Rectal smooth muscle tissue (tissue), 1 donor: Measurements from ENCODE around the gene SLC5A5.

Experiments used
- H3K27ac ChIP-seq: one replicate; pipeline ENCODE4 v1.7.0; 2013; ENCODE audit warnings: low read depth, low read length, inconsistent platforms
- H3K27me3 ChIP-seq: one replicate; pipeline ENCODE4 v1.7.0; 2013; ENCODE audit warnings: low read length; ENCODE audit not compliant: control insufficient read depth, insufficient read depth
- H3K36me3 ChIP-seq: one replicate; pipeline ENCODE4 v1.7.0; 2013; ENCODE audit warnings: low read length; ENCODE audit not compliant: control insufficient read depth, insufficient read depth
- H3K4me1 ChIP-seq: one replicate; pipeline ENCODE4 v1.7.0; 2013; ENCODE audit warnings: low read length; ENCODE audit not compliant: control insufficient read depth, insufficient read depth
- H3K4me3 ChIP-seq: one replicate; pipeline ENCODE4 v1.7.0; 2013; ENCODE audit warnings: low read length
- H3K9ac ChIP-seq: one replicate; pipeline ENCODE4 v1.7.0; 2013; ENCODE audit warnings: low read length

The SLC5A5 gene

DNA sequence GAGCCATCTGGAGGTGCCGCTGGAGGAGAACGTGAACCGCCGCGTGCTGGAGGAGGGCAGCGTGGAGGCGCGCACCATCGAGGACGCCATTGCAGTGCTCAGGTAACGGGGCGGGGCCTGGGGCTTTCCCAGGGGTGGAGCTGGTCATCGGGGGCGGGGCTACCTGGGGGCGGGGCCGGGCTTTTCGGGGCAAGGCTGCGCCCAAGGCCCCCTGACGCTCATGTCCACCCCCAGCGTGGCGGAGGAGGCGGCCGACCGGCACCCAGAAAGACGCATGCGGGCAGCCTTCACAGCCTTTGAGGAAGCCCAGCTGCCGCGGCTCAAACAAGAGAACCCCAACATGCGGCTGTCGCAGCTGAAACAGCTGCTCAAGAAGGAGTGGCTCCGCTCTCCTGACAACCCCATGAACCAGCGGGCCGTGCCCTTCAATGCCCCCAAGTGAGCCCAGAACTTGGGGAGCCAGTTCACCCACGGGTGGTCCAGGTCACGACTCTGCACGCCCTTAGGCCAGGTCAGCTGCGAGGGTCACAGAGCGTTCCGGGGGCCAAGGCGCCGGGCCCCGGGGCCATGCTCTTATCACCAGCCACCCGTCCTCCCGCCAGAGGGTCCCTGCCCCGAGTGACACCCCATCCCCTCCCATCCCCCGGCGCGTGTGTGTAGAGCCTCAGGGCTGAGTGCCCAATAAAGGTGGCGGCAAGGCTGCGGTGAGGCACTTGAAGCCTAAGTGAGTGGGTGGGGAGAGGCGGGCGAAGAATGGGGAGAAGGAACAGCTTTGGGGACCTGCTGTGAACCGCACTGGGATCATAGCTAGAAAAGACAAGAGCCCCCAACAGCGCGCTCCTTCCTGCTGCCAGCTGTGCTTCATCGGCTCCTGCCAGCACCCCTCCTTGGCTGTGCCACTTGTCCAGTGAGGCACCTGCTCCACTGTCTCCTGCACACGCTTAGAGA, 71.8 kb downstream of the SLC5A5 start:
- H3K27me3 ChIP-seq = no peaks in the 10 kb centered on the region
- H3K9ac ChIP-seq = no peak overlapping the region
- H3K4me1 ChIP-seq = peaks cover 5% of the 10 kb centered on the region
- H3K36me3 ChIP-seq = peaks cover 4% of the 10 kb centered on the region
- H3K4me3 ChIP-seq = no peak overlapping the region
- no peak overlapping the region for H3K27ac ChIP-seq

DNA sequence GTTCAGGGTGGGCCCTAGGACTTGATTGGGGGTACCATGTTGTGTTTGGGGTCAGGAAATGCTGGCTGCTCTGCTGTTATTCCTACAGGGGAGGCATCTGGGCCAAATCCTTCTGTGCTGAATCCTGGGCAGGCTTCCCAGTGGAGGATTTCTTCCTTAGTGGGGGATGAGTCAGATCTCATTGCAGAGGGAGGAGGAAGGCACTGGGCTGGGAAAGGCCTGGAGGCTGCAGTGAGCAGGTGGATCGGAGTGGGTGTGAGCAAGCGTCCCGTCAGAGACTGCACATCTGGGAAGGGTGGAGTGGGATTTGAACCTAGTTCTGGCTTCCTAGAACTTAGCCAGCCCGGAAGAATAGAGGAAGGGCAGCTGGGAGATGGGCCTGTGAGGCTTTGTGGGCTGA, 72.6 kb downstream of the SLC5A5 start:
- no peak overlapping the region for H3K4me3 ChIP-seq
- no peaks in the 10 kb centered on the region for H3K27me3 ChIP-seq
- H3K36me3 ChIP-seq = peaks cover 4% of the 10 kb centered on the region
- no peak overlapping the region for H3K9ac ChIP-seq
- no peak overlapping the region for H3K27ac ChIP-seq
- peaks cover 5% of the 10 kb centered on the region for H3K4me1 ChIP-seq
